H1 (cell line): ENCODE measurements around the gene DEFB110. TPM values are rescaled to one million over a fixed set of nuclear protein-coding genes. Genes with fewer than 3 reads are reported as not detected.

Experiments used
- CTCF ChIA-PET: fragments of 300-600 bp; sonication (Branson Sonifier 250); formaldehyde crosslinking; loops from one replicate; lab custom pipeline; 2021; ENCODE audit not compliant: partially characterized antibody; lab: Charles Lee
- POLR2A ChIA-PET: fragments of 300-600 bp; sonication (Branson Sonifier 250); formaldehyde crosslinking; loops from one replicate; lab custom pipeline; 2021; ENCODE audit warnings: inconsistent platforms; ENCODE audit not compliant: partially characterized antibody; lab: Charles Lee
- DNase-seq, 2 experiments: peaks; one replicate each; pipeline versions ENCODE4 v3.0.0 to v3.0.0-alpha.2; 2010 to 2022; ENCODE audit warnings: low spot score in 2 of 2, low read depth in 1 of 2, mixed read lengths in 1 of 2
- FAIRE-seq: peaks from 2 replicates; lab custom pipeline; 2011; peaks lifted over from hg19 to GRCh38; lab: Jason Lieb, UNC
- H2AFZ ChIP-seq: 2 replicates; pipeline ENCODE4 v1.8.1; 2012; ENCODE audit warnings: low read length, inconsistent platforms
- H2AK5ac ChIP-seq: 2 replicates; pipeline ENCODE4 v1.6.1; 2013; ENCODE audit warnings: low read depth, low read length
- H2BK120ac ChIP-seq: replicated peaks from 2 replicates; pipeline ENCODE3; 2013; ENCODE audit warnings: low read depth, low read length, inconsistent platforms
- H2BK12ac ChIP-seq: 2 replicates; pipeline ENCODE4 v1.6.1; 2013; ENCODE audit warnings: low read depth, low read length
- H2BK15ac ChIP-seq: 2 replicates; pipeline ENCODE4 v1.6.1; 2013; ENCODE audit warnings: low read length
- H2BK20ac ChIP-seq: 2 replicates; pipeline ENCODE4 v1.6.1; 2013; ENCODE audit warnings: low read length
- H2BK5ac ChIP-seq: 2 replicates; pipeline ENCODE4 v1.6.1; 2013; ENCODE audit warnings: low read depth, low read length
- H3K14ac ChIP-seq: 2 replicates; pipeline ENCODE4 v1.6.1; 2013; ENCODE audit warnings: inconsistent platforms; ENCODE audit not compliant: insufficient read length
- H3K18ac ChIP-seq: 2 replicates; pipeline ENCODE4 v1.6.1; 2013; ENCODE audit warnings: low read length; ENCODE audit errors: extremely low read depth
- H3K23ac ChIP-seq: 2 replicates; pipeline ENCODE4 v1.6.1; 2013; ENCODE audit warnings: inconsistent platforms; ENCODE audit not compliant: insufficient read length
- H3K23me2 ChIP-seq: 2 replicates; pipeline ENCODE4 v1.6.1; 2013; ENCODE audit warnings: low read depth, low read length
- H3K27ac ChIP-seq: 2 replicates; pipeline ENCODE4 v1.6.1; 2011; ENCODE audit warnings: low read depth, low read length, inconsistent platforms
- H3K27me3 ChIP-seq, 4 experiments: replicated peaks in 1 of 4; 1 replicate in 1 of 4; 2 replicates in 3 of 4; pipeline versions ENCODE4 v1.6.1 to v1.8.1; 2011 to 2013; ENCODE audit warnings: low read length in 3 of 4, mild to moderate bottlenecking in 3 of 4, inconsistent platforms in 2 of 4, mixed read lengths in 2 of 4, moderate library complexity in 1 of 4; ENCODE audit not compliant: control insufficient read depth in 3 of 4, insufficient read depth in 3 of 4; ENCODE audit errors: extremely low read depth in 1 of 4
- H3K36me3 ChIP-seq, 4 experiments: 2 replicates each; pipeline versions ENCODE4 v1.6.1 to v1.8.1; 2011 to 2013; ENCODE audit warnings: mild to moderate bottlenecking in 4 of 4, low read length in 3 of 4, moderate library complexity in 2 of 4, control low read depth in 1 of 4, inconsistent platforms in 1 of 4; ENCODE audit not compliant: insufficient read depth in 4 of 4, control insufficient read depth in 2 of 4
- H3K4ac ChIP-seq: replicated peaks from 2 replicates; pipeline ENCODE3; 2013; ENCODE audit warnings: low read length, low read depth, mixed read lengths, inconsistent platforms; ENCODE audit not compliant: insufficient read length
- H3K4me1 ChIP-seq, 4 experiments: replicated peaks in 1 of 4; 1 replicate in 1 of 4; 2 replicates in 3 of 4; pipeline versions ENCODE4 v1.6.1 to v1.8.1; 2011 to 2013; ENCODE audit warnings: low read length in 3 of 4, inconsistent platforms in 2 of 4, mixed read lengths in 1 of 4; ENCODE audit not compliant: insufficient read depth in 4 of 4, control insufficient read depth in 3 of 4
- H3K4me2 ChIP-seq, 2 experiments: 2 replicates each; pipeline versions ENCODE4 v1.6.1 to v1.8.1; 2011 to 2013; ENCODE audit warnings: low read depth in 2 of 2, low read length in 2 of 2, control low read depth in 1 of 2, inconsistent platforms in 1 of 2, mild to moderate bottlenecking in 1 of 2; ENCODE audit not compliant: insufficient read depth in 1 of 2
- H3K4me3 ChIP-seq, 4 experiments: fragments of 200-600, 300-600 bp in 1 of 4; sonication (generic), shearing (Covaris generic), sonication (Bioruptor Twin) in 1 of 4; 2 replicates each; pipeline versions ENCODE4 v1.5.1 to v1.8.1; 2011 to 2016; ENCODE audit warnings: low read length in 4 of 4, low read depth in 3 of 4, control low read depth in 2 of 4, inconsistent platforms in 2 of 4, mild to moderate bottlenecking in 2 of 4, mixed read lengths in 1 of 4, moderate library complexity in 1 of 4; ENCODE audit not compliant: insufficient read depth in 2 of 4; ENCODE audit errors: extremely low read depth in 1 of 4
- H3K56ac ChIP-seq: replicated peaks from 2 replicates; pipeline ENCODE3; 2013; ENCODE audit warnings: low read depth, mild to moderate bottlenecking, mixed read lengths, low read length, inconsistent platforms; ENCODE audit not compliant: insufficient read length
- H3K79me1 ChIP-seq: 2 replicates; pipeline ENCODE4 v1.6.1; 2013; ENCODE audit warnings: low read depth, low read length, control low read depth
- H3K79me2 ChIP-seq, 2 experiments: 2 replicates each; pipeline versions ENCODE4 v1.6.1 to v1.8.1; 2012 to 2013; ENCODE audit warnings: low read length in 2 of 2, mild to moderate bottlenecking in 2 of 2, inconsistent platforms in 1 of 2; ENCODE audit not compliant: insufficient read depth in 2 of 2, control insufficient read depth in 1 of 2
- H3K9ac ChIP-seq, 4 experiments: replicated peaks in 1 of 4; 1 replicate in 1 of 4; 2 replicates in 3 of 4; pipeline versions ENCODE4 v1.6.1 to v1.8.1; 2011 to 2013; ENCODE audit warnings: low read depth in 3 of 4, low read length in 3 of 4, control low read depth in 2 of 4, mild to moderate bottlenecking in 2 of 4, moderate library complexity in 2 of 4, inconsistent platforms in 1 of 4; ENCODE audit errors: extremely low read depth in 1 of 4
- H3K9me3 ChIP-seq, 2 experiments: 2 replicates each; pipeline versions ENCODE4 v1.6.1 to v1.8.1; 2012 to 2013; ENCODE audit warnings: mild to moderate bottlenecking in 2 of 2, moderate library complexity in 2 of 2, control low read depth in 1 of 2, inconsistent platforms in 1 of 2, low read depth in 1 of 2, low read length in 1 of 2, mixed read lengths in 1 of 2; ENCODE audit not compliant: insufficient read depth in 2 of 2
- H4K20me1 ChIP-seq, 2 experiments: replicated peaks in 1 of 2; 2 replicates each; pipeline versions ENCODE3 to v1.8.1; 2011 to 2013; ENCODE audit warnings: inconsistent platforms in 2 of 2, low read length in 2 of 2, mild to moderate bottlenecking in 1 of 2; ENCODE audit not compliant: insufficient read depth in 2 of 2, control insufficient read depth in 1 of 2
- H4K5ac ChIP-seq: 2 replicates; pipeline ENCODE4 v1.6.1; 2013; ENCODE audit warnings: low read length, low read depth, mixed read lengths, inconsistent platforms; ENCODE audit not compliant: insufficient read length
- H4K8ac ChIP-seq: 2 replicates; pipeline ENCODE4 v1.8.0; 2013; ENCODE audit warnings: mild to moderate bottlenecking, moderate library complexity, low read length, inconsistent platforms; ENCODE audit not compliant: insufficient read depth; ENCODE audit errors: extremely low read depth
- H4K91ac ChIP-seq: replicated peaks from 2 replicates; pipeline ENCODE3; 2013; ENCODE audit warnings: low read length, mixed read lengths, inconsistent platforms; ENCODE audit not compliant: insufficient read length
- CBX5 ChIP-seq: fragments of 300-800, 300-1000 bp; sonication (generic); IDR thresholded peaks from 2 replicates; pipeline ENCODE4 v1.7.1; 2016; ENCODE audit warnings: antibody characterized with exemption, low read length, low read depth
- CTBP2 ChIP-seq: IDR thresholded peaks from 2 replicates; pipeline ENCODE4 v1.7.0; 2011; ENCODE audit warnings: borderline replicate concordance, mild to moderate bottlenecking, moderate library complexity, mixed read lengths, low read length; ENCODE audit not compliant: insufficient read depth, insufficient read length
- EZH2 ChIP-seq: fragments of 200-600 bp; sonication (generic); IDR thresholded peaks from 2 replicates; pipeline ENCODE4 v1.7.1; 2012; ENCODE audit warnings: low read depth, mild to moderate bottlenecking, moderate library complexity, low read length, inconsistent platforms; ENCODE audit not compliant: severe bottlenecking
- KDM1A ChIP-seq: fragments of 200-600, 300-600 bp; sonication (generic); IDR thresholded peaks from 2 replicates; pipeline ENCODE4 v1.7.1; 2016; ENCODE audit warnings: mild to moderate bottlenecking, low read length, borderline replicate concordance
- POLR2AphosphoS5 ChIP-seq: IDR thresholded peaks from 2 replicates; pipeline ENCODE4 v1.6.1; 2011; ENCODE audit warnings: low read depth, low read length
- RNF2 ChIP-seq: fragments of 200-900, 300-1000 bp; sonication (generic); IDR thresholded peaks from 2 replicates; pipeline ENCODE4 v1.7.1; 2016; ENCODE audit warnings: borderline replicate concordance, low read depth, mild to moderate bottlenecking, antibody characterized with exemption, low read length; ENCODE audit not compliant: poor library complexity, severe bottlenecking; ENCODE audit errors: missing control alignments
- TAF7 ChIP-seq: optimal IDR thresholded peaks from 2 replicates; pipeline ENCODE3; 2011; ENCODE audit warnings: low read depth, mild to moderate bottlenecking, inconsistent platforms, low read length, moderate library complexity, borderline replicate concordance
- TBP ChIP-seq: IDR thresholded peaks from 2 replicates; pipeline ENCODE4 v1.6.1; 2011; ENCODE audit warnings: low read depth, low read length, improper control_type of control experiment
- polyA plus RNA-seq, 7 experiments: library from polyadenylated mRNA; depleted of rRNA in 3 of 7; stranded (reverse) in 5 of 7; unstranded in 2 of 7; fragments of >200 nt in 5 of 7; fragments of 200-250 nt in 2 of 7; gene quantifications; 1 replicate in 5 of 7; 2 replicates in 1 of 7; 4 replicates in 1 of 7; pipeline versions ENCODE4 v1.2.1 to v1.2.3, GENCODE V29; 2011 to 2013; ENCODE audit warnings: missing spikeins in 2 of 7, mixed read lengths in 2 of 7
- total RNA-seq: library from RNA; stranded (reverse); fragmentation: NEBNext Ultra II Directional; extraction: Animal tissue kit (Norgen Biotek cat#: 25700); gene quantifications from 2 replicates; pipeline ENCODE4 v1.2.1, GENCODE V29; 2021
- TF ChIP-seq, protein P1 (sequence below): IDR thresholded peaks from 2 replicates; pipeline ENCODE4 v1.6.1; 2011; ENCODE audit warnings: low read depth, mild to moderate bottlenecking, low read length; ENCODE audit not compliant: insufficient read depth

DEFB110 gene
- total and polyA plus RNA-seq, 2 of the 8 experiments (the other 6 are each of a cell fraction or from before 2014, with no cell fraction given): not detected

DNA sequence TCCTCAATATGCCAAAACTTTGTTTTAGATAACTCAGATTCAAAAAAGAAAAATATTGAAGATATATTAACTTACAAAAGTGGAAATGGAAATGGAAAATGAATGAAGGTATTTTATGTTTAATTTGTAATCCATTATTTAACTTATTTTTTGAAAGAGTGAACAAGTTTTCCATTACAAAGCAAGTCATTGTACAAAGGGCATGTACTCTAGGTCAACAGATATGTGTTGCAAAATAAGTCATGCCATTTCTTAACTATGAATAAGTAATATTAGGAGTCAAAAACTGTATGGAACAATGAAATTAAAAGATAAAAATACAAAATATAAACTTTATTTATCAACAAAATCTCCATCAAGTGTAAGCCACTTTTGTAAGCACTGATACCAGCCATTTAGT, 26.5 kb downstream of the DEFB110 start:
- Histone ChIP-seq H4K5ac (no peak overlapping the region), H3K56ac (no peak overlapping the region), H3K27me3 (no peaks in the 10 kb centered on the region), H4K20me1 (no peaks in the 10 kb centered on the region), H3K4me2 (no peak overlapping the region), H2BK5ac (no peak overlapping the region), H3K18ac (no peak overlapping the region), H2BK20ac (no peak overlapping the region), H2BK120ac (no peak overlapping the region), H3K4me3 (no peak overlapping the region), H2AK5ac (no peak overlapping the region), H4K8ac (no peak overlapping the region), H3K79me1 (no peaks in the 10 kb centered on the region), H3K14ac (no peak overlapping the region), H2BK15ac (no peak overlapping the region), H3K9me3 (no peaks in the 10 kb centered on the region), H3K9ac (no peak overlapping the region), H2BK12ac (no peak overlapping the region), H3K23me2 (no peaks in the 10 kb centered on the region), H3K27ac (no peak overlapping the region), H3K4ac (no peak overlapping the region), H3K36me3 (no peaks in the 10 kb centered on the region), H4K91ac (no peak overlapping the region), H3K79me2 (no peaks in the 10 kb centered on the region), H2AFZ (no peak overlapping the region), H3K4me1 (no peaks in the 10 kb centered on the region), H3K23ac (no peak overlapping the region)
- FAIRE-seq (no peak), DNase-seq (no peak)
- ChIA-PET CTCF (no interaction called here), POLR2A (no interaction called here)
- TF ChIP-seq POLR2AphosphoS5: no peak
- no peak for TF ChIP-seq TAF7
- TF ChIP-seq EZH2: no peak
- no peak for TF ChIP-seq CBX5
- TF ChIP-seq TBP: no peak
- TF ChIP-seq, protein P1, sequence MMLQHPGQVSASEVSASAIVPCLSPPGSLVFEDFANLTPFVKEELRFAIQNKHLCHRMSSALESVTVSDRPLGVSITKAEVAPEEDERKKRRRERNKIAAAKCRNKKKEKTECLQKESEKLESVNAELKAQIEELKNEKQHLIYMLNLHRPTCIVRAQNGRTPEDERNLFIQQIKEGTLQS: no peak
- TF ChIP-seq CTBP2: no peak
- TF ChIP-seq KDM1A: no peak
- no peak for TF ChIP-seq RNF2
